Measurements from ENCODE around the gene ATXN1.
"Not testable (repeated sequence)": the region's sequence is repeated elsewhere in the genome, so short reads cannot be mapped to it uniquely, and the experiment has no call there.

The ATXN1 gene

DNA sequence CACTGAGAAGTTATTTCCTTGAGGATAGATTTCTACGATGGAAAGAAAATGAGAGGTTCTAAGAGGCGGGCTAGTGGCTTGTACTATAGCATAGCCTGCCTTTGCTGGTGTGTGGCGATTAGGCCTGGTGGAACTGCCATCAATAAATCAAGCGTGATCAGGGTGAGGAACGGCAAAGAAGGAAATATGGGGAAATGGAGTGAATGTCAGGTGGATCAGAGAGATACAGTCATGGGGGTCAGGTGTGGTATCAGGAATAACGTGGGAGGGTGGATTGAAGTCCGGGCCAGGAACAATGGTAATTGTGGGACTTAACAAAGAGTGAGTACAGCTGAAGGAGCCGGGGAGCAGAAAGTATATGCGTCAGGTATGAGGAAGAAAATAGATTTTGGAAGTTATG lies 500.7 kb downstream of the ATXN1 start:
- DNase-seq: not testable (repeated sequence)

DNA sequence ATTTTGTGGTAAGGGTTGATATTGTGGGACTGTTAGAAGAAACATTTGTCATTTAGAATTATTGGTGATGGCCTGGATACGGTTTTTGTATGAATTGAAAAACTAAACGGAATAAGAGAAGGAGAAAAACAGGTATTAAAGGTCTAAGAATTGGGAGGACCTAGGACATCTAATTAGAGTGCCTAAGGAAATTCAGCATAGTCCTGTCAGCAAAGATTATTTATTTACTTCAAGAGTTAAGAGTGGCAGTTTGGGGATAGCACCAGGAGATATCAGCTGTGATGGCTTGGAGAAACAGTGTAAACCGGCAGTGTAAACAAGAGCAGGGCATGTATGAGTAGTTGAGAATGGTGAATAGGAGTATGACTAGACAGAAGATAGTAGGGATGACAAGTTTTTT lies 501.7 kb downstream of the ATXN1 start:
- DNase-seq: not testable (repeated sequence)

DNA sequence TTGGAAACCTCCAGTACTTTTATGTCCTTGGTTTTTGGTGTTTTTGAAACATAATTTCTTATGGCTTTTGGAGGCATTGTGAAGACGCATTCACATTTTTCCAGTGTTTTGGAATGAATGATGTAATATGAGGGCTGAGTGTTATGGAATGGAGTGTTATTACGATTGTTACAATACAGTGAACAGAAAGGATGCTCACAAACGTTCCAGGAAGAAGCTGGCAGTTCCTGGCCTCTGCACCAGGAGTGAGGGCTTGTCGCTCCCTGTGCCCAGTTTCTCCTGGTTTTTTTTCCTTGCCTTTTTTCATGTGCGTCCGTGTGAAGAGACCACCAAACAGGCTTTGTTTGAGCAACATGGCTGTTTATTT lies 502.6 kb downstream of the ATXN1 start:
- DNase-seq: no peak

DNA sequence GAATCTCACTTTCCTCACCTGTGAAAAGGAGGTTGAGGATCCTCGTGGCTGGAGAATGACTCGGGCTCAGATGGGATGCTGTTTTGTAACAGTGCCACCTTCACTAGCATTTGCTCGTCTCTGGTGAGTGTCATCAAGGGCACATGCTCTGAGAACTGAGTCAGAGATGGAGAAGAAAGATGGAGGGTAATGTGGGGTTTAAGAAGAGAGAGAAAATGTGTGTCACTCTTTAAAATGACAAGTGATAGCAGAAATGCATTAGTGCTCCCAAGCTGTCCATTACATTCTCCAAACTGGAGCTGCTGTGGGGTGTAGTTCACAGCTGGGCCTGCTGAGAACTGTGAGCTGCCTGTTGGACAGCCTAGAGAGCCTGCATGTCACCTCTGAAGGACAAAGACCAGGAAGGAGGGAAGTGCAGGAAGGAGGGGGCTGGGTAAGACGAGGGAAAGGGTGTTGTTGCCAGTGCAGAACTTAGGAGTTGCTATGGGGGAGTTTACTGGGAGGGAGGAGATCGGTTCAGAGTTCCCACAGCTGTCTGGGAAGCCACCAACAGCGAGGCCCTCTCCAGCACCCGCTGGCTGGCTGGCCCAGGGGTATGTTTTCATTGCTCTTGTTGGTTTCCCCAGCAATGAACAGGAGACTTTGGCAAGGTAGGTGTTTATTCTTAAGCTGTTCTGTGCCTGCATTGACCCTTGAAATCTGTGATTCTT lies 503.1 kb downstream of the ATXN1 start:
- DNase-seq: no peak

DNA sequence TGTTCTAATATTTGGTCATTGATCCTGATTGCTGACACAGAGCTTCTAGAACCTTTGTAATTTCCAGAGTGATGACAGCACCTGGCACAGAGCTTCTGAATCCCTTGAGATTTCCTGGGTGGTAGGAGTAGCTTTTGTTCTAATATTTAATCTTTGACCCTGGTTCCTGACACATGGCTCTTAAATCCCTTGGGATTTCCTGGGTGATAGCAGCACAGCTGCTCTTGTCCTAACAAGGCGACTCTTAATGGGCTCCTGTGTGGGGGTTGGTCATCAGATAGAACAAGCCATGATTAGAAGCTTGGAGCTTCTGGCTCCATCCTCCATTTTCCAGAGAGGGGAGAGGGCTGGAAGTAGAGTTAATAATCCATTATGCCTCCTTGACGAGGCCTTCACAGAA lies 504.5 kb downstream of the ATXN1 start:
- no peak for DNase-seq

DNA sequence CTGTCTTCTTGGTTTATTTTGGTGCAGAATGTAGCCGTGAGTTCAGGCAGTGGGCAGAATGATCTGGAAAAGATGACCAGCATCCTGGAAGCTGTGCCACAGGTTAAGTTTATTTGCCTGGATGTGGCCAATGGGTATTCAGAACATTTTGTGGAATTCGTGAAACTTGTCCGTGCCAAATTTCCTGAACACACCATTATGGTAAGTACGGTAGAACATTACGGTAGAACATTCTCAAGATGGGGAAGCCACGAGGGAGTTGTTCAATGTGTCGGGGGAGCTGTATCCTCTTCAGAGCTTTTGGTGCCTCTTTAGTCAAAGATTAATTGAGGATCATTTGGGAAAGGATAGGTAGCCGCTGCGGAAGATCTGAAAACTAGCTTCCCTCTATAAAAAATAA lies 506.7 kb downstream of the ATXN1 start:
- DNase-seq: no peak

DNA sequence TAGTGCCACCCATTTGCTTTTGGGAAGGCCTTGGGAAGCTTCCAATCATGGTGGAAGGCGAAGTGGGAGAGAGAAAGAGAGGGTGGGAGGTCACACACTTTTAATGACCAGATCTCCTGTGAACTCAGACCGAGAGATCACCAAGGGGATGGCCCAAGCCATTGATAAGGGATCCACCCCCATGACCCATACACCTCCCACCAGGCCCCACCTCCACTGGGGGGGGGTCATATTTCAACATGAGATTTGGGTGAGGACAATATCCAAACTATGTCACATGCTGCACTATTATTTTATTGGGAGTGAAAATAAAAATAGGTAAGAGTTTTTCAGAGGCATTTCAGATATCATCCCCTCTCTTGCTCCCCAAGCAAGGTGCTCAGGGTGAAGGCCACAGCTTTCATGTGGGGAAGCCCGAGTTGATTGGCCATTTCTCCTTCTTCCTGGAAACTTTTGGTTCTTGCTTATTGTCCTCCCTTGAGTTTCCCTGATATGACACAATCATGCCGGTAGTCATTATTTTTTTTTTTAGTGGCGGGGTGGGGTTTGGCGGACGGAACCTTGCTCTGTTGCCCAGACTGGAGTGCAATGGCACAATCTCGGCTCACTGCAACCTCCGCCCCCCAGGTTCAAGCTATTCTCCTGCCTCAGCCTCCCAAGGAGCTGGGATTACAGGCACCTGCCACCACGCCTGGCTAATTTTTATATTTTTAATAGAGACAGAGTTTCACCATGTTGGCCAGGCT lies 507.7 kb downstream of the ATXN1 start:
- no peak for DNase-seq

DNA sequence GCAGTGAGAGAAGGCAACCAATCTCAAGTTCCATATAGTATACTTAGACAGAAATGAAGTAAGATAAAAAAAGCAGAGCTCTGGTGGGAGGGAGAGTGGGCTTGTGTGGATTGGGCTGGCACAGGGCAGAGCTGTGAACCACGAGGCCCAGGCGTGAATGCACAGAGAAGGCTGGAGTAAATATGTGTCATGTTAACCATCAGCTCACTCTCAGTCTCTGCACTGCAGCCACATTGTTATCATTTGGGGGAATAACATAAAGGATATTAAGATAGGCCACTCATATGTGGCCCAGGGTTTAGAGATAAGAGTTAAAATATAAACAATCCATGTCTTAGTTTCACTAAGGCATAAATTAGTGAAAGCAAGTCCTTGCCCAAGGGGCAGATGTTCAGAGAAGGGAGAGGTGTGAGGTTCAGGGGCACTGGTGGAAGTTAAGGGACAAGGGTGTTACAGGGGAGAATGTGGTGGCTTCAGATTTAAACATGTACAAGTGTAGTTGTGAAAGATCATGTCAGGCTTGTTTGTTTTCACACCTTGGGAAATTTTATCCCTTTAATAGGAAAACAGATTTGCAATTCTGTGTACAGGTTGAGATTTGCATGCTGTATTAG lies 508.5 kb downstream of the ATXN1 start:
- DNase-seq: no peak

DNA sequence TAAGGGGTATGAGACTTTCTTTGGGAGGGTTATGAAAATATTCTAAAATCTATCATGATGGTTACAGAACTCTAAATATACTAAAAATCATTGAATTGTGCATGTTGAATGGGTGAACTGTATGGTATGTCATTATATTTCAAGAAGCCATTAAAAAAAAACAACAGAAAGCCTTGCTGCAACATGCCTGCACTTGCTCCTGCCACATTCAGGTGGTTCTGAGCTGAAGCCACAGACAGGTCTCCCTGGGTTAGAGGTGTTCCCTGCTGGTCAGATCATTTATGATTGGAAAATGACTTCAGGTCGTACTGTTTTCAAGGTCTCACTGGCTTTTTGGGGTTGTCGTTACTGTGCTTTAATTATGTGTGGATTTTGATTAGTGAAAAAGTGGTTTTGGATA lies 509.6 kb downstream of the ATXN1 start:
- no peak for DNase-seq

DNA sequence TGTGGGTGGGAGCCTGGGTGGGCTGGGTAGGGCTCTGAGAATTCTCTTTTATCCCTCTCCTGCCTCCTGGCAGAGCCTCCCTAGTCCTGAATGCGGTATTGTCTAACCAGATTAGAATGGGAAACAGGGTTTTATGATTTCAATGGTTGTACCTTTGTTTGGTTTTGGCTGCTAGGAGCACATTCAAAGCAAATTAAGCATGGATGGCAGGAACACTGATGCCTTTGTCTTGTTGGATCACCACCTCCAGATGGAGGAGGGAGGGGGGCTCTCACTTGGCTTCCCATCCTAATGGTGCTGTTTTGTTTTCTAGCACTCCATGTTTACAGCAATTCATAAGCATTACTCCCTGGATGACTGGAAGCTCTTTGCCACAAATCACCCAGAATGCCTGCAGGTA lies 511.3 kb downstream of the ATXN1 start:
- DNase-seq: no peak

Data from DMS 273 treated with DMSO at 0.1 percent for 48 hours (cell line).